Activated naive CD4-positive, alpha-beta T cell treated with Interleukin-2 at 50 U/mL for 16 hours (primary cell): ENCODE measurements around the gene RPS15.

Experiments
- DNase-seq: peaks from one replicate; pipeline ENCODE4 v3.0.0-alpha.2; 2020

The RPS15 gene

GRCh38 chr19:1438035-1438932 lies at the start of gene RPS15:
TSS of gene RPS15 (plus strand) at chr19:1438396. CDS start at chr19:1438426, 30 bp downstream.
- peak; percentile 95 for DNase-seq

- no peak for DNase-seq
Measured at GRCh38 chr19:1388637-1389026, 49.6 kb upstream of the RPS15 start.

- DNase-seq: no peak
Measured at GRCh38 chr19:1389033-1389940, 48.9 kb upstream of the RPS15 start.

GRCh38 chr19:1390890-1391423 lies 47.2 kb upstream of the RPS15 start:
- no peak for DNase-seq

- no peak for DNase-seq
Measured at GRCh38 chr19:1392407-1392806, 45.8 kb upstream of the RPS15 start.

GRCh38 chr19:1392939-1393530 lies 45.2 kb upstream of the RPS15 start:
- no peak for DNase-seq

- no peak for DNase-seq
Measured at GRCh38 chr19:1393841-1394240, 44.4 kb upstream of the RPS15 start.

- no peak for DNase-seq
Measured at GRCh38 chr19:1394252-1395193, 43.7 kb upstream of the RPS15 start.

GRCh38 chr19:1395194-1396018 lies 42.8 kb upstream of the RPS15 start:
- no peak for DNase-seq

- DNase-seq: no peak
Measured at GRCh38 chr19:1396019-1396767, 42.0 kb upstream of the RPS15 start.

GRCh38 chr19:1396768-1397679 lies 41.2 kb upstream of the RPS15 start:
- no peak for DNase-seq

GRCh38 chr19:1397838-1398237 lies 40.4 kb upstream of the RPS15 start:
- no peak for DNase-seq

- no peak for DNase-seq
Measured at GRCh38 chr19:1399079-1399478, 39.1 kb upstream of the RPS15 start.

- DNase-seq: no peak
Measured at GRCh38 chr19:1399745-1400144, 38.5 kb upstream of the RPS15 start.

- DNase-seq: no peak
Measured at GRCh38 chr19:1400281-1401137, 37.7 kb upstream of the RPS15 start.

- DNase-seq: peak; percentile 61
Measured at GRCh38 chr19:1401138-1401888, 36.9 kb upstream of the RPS15 start, which contains the start of gene GAMT. TSS of gene GAMT (minus strand) at chr19:1401542. CDS start at chr19:1401476, 66 bp downstream.

GRCh38 chr19:1401889-1402217 lies 36.3 kb upstream of the RPS15 start:
- no peak for DNase-seq
